ENCODE measurements around the gene ARMC5.

DNA sequence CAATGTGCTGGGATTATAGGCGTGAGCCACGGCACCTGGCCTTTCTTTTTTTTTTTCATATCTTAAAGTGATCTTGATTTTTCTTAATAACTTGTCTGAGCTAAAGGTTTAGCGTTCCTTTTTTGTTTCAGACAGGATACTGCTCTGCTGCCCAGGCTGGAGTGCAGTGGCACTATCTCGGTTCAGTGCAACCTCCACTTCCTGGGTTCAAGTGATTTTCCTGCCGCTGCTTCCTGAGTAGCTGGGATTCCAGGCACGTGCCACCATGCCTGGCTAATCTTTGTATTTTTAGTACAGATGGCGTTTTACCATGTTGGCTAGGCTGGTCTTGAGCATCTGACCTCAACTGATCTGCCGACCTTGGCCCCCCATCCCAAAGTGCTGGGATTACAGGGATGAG, 44.9 kb downstream of the ARMC5 start:
- TF ChIP-seq ZFP3 (CRISPR knock-in tag; IDR thresholded peaks at IDR 0.05) = no peak
- TF ChIP-seq, protein P1, sequence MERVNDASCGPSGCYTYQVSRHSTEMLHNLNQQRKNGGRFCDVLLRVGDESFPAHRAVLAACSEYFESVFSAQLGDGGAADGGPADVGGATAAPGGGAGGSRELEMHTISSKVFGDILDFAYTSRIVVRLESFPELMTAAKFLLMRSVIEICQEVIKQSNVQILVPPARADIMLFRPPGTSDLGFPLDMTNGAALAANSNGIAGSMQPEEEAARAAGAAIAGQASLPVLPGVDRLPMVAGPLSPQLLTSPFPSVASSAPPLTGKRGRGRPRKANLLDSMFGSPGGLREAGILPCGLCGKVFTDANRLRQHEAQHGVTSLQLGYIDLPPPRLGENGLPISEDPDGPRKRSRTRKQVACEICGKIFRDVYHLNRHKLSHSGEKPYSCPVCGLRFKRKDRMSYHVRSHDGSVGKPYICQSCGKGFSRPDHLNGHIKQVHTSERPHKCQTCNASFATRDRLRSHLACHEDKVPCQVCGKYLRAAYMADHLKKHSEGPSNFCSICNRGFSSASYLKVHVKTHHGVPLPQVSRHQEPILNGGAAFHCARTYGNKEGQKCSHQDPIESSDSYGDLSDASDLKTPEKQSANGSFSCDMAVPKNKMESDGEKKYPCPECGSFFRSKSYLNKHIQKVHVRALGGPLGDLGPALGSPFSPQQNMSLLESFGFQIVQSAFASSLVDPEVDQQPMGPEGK (CRISPR knock-in tag; IDR thresholded peaks at IDR 0.05; ENCODE audit: borderline replicate concordance) = no peak
- no peak for TF ChIP-seq ZFP30 (CRISPR knock-in tag; IDR thresholded peaks at IDR 0.05)
- TF ChIP-seq, protein P2, sequence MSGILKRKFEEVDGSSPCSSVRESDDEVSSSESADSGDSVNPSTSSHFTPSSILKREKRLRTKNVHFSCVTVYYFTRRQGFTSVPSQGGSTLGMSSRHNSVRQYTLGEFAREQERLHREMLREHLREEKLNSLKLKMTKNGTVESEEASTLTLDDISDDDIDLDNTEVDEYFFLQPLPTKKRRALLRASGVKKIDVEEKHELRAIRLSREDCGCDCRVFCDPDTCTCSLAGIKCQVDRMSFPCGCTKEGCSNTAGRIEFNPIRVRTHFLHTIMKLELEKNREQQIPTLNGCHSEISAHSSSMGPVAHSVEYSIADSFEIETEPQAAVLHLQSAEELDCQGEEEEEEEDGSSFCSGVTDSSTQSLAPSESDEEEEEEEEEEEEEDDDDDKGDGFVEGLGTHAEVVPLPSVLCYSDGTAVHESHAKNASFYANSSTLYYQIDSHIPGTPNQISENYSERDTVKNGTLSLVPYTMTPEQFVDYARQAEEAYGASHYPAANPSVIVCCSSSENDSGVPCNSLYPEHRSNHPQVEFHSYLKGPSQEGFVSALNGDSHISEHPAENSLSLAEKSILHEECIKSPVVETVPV (CRISPR knock-in tag; IDR thresholded peaks at IDR 0.05) = no peak
